ENCODE results near the gene PPIF.
A peak's percentile ranks its signal among the peaks of the same experiment; 100 is the strongest.

Gene PPIF

GRCh38 chr10:79356104-79356503 lies 8.8 kb downstream of the PPIF start:
- Histone ChIP-seq H3K4me1 (ENCODE audit: control extremely low read depth in 1 of 4, control insufficient read depth in 4 of 4, insufficient read depth in 4 of 4, low read length in 3 of 4) (peaks cover 9 to 57% (median 12%) of the 10 kb centered on the region in 4 experiments), H3K4me3 (ENCODE audit: control insufficient read depth in 1 of 7, extremely low read depth in 1 of 7, insufficient read depth in 4 of 7, low read depth in 2 of 7, low read length in 6 of 7) (peak overlapping the region in 1 of 7 experiments; percentile 2), H3K27ac (ENCODE audit: insufficient read depth in 1 of 2, low read depth in 1 of 2, low read length in 2 of 2, poor library complexity in 1 of 2, severe bottlenecking in 2 of 2) (no peak overlapping the region), H3K27me3 (replicated peaks in 2 of 5; ENCODE audit: control insufficient read depth in 4 of 5, insufficient read depth in 5 of 5, low read length in 4 of 5) (no peaks in the 10 kb centered on the region), H3K36me3 (ENCODE audit: control insufficient read depth in 4 of 4, insufficient read depth in 4 of 4, low read length in 3 of 4) (peaks cover 5 to 53% (median 39%) of the 10 kb centered on the region in 4 experiments), H3K9me3 (ENCODE audit: control extremely low read depth in 1 of 5, control insufficient read depth in 4 of 5, insufficient read depth in 2 of 5, low read depth in 1 of 5, low read length in 4 of 5) (no peaks in the 10 kb centered on the region)
- ChIA-PET POLR2A (no interaction called here), CTCF (interaction anchor here (1.2 to 1.6 kb wide), 3 partner anchors 9 to 18 kb away, joined by 4 to 8 read pairs (median 5); partner anchors contain the start of gene PPIF)
- peak; percentile 57 to 89 (median 85) for DNase-seq
- 36% methylated on average over 2 of the region's 5 CpGs for WGBS (ENCODE audit: insufficient coverage)

DNA sequence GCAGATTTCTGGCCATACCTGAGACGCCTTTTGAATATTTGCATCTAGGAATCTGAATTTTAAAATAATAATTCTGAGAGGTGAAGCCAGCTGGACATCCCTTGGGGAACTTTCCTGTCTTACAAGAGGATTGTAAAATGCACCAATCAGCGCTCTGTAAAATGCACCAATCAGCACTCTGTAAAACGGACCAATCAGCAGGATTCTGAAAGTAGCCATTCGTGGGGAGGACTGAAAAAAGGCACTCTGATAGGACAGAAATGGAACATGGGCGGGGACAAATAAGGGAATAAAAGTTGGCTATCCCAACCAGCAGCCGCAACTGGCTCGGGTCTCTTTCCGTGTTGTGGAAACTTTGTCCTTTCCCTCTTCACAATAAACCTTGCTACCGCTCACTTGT lies 9.9 kb downstream of the PPIF start:
- ChIA-PET CTCF (interaction anchor here (0.7 to 1.7 kb wide), 4 partner anchors 10 to 690 kb away, joined by 3 to 5 read pairs (median 4); partner anchors contain the start of gene PPIF), POLR2A (no interaction called here)
- Histone ChIP-seq H3K27me3 (replicated peaks in 2 of 5; ENCODE audit: control insufficient read depth in 4 of 5, insufficient read depth in 5 of 5, low read length in 4 of 5) (no peaks in the 10 kb centered on the region), H3K4me3 (ENCODE audit: control insufficient read depth in 1 of 7, extremely low read depth in 1 of 7, insufficient read depth in 4 of 7, low read depth in 2 of 7, low read length in 6 of 7) (no peak overlapping the region), H3K9me3 (ENCODE audit: control extremely low read depth in 1 of 5, control insufficient read depth in 4 of 5, insufficient read depth in 2 of 5, low read depth in 1 of 5, low read length in 4 of 5) (no peaks in the 10 kb centered on the region), H3K27ac (ENCODE audit: insufficient read depth in 1 of 2, low read depth in 1 of 2, low read length in 2 of 2, poor library complexity in 1 of 2, severe bottlenecking in 2 of 2) (no peak overlapping the region), H3K36me3 (ENCODE audit: control insufficient read depth in 4 of 4, insufficient read depth in 4 of 4, low read length in 3 of 4) (peaks cover 5 to 42% (median 29%) of the 10 kb centered on the region in 4 experiments), H3K4me1 (ENCODE audit: control extremely low read depth in 1 of 4, control insufficient read depth in 4 of 4, insufficient read depth in 4 of 4, low read length in 3 of 4) (peaks cover 9 to 54% (median 17%) of the 10 kb centered on the region in 4 experiments)
- no peak for DNase-seq
- 93% methylated on average over 9 of the region's 9 CpGs for WGBS (ENCODE audit: insufficient coverage)

DNA sequence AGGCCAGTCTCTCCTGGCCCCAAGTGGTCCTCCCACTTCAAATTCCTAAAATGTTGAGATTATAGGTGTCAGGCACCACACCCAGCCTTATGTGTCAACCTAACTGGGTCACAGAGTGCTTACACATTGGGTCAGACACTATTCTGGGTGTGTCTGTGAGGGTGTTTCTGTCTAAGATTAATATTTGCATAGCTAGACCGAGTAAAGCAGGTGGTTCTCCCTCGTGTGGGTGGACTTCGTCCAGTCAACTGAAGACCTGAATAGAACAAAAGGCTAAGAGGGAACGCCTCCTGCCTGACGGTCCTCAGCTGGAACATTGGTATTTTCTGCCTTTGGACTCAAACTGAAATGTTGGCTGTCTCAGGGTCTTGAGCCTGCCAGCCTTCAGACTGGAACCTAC lies 11.5 kb downstream of the PPIF start:
- no peak overlapping the region for H3K4me3 ChIP-seq (ENCODE audit: control insufficient read depth in 1 of 7, extremely low read depth in 1 of 7, insufficient read depth in 4 of 7, low read depth in 2 of 7, low read length in 6 of 7)
- POLR2A ChIA-PET: no interaction called here
- H3K4me1 ChIP-seq (ENCODE audit: control extremely low read depth in 1 of 4, control insufficient read depth in 4 of 4, insufficient read depth in 4 of 4, low read length in 3 of 4): peaks cover 7 to 38% (median 16%) of the 10 kb centered on the region in 4 experiments
- no peak overlapping the region for H3K27ac ChIP-seq (ENCODE audit: insufficient read depth in 1 of 2, low read depth in 1 of 2, low read length in 2 of 2, poor library complexity in 1 of 2, severe bottlenecking in 2 of 2)
- H3K36me3 ChIP-seq (ENCODE audit: control insufficient read depth in 4 of 4, insufficient read depth in 4 of 4, low read length in 3 of 4): peaks cover 2 to 26% (median 13%) of the 10 kb centered on the region in 4 experiments
- H3K9me3 ChIP-seq (ENCODE audit: control extremely low read depth in 1 of 5, control insufficient read depth in 4 of 5, insufficient read depth in 2 of 5, low read depth in 1 of 5, low read length in 4 of 5): no peaks in the 10 kb centered on the region
- WGBS (ENCODE audit: insufficient coverage): 96% methylated on average over 5 of the region's 5 CpGs
- CTCF ChIA-PET: interaction anchor here (0.8 to 3.2 kb wide), 7 partner anchors 10 to 113 kb away, joined by 3 to 14 read pairs (median 4); no protein-coding TSS in a partner anchor
- H3K27me3 ChIP-seq (replicated peaks in 2 of 5; ENCODE audit: control insufficient read depth in 4 of 5, insufficient read depth in 5 of 5, low read length in 4 of 5): no peaks in the 10 kb centered on the region
- no peak for DNase-seq

- peaks cover 0 to 15% (median 2%) of the 10 kb centered on the region in 4 experiments for H3K36me3 ChIP-seq (ENCODE audit: control insufficient read depth in 4 of 4, insufficient read depth in 4 of 4, low read length in 3 of 4)
- WGBS (ENCODE audit: insufficient coverage): 100% methylated on average over 5 of the region's 6 CpGs
- no peaks in the 10 kb centered on the region for H3K27me3 ChIP-seq (replicated peaks in 2 of 5; ENCODE audit: control insufficient read depth in 4 of 5, insufficient read depth in 5 of 5, low read length in 4 of 5)
- H3K4me1 ChIP-seq (ENCODE audit: control extremely low read depth in 1 of 4, control insufficient read depth in 4 of 4, insufficient read depth in 4 of 4, low read length in 3 of 4): peaks cover 2 to 26% (median 16%) of the 10 kb centered on the region in 4 experiments
- no peaks in the 10 kb centered on the region for H3K9me3 ChIP-seq (ENCODE audit: control extremely low read depth in 1 of 5, control insufficient read depth in 4 of 5, insufficient read depth in 2 of 5, low read depth in 1 of 5, low read length in 4 of 5)
- no peak overlapping the region for H3K4me3 ChIP-seq (ENCODE audit: control insufficient read depth in 1 of 7, extremely low read depth in 1 of 7, insufficient read depth in 4 of 7, low read depth in 2 of 7, low read length in 6 of 7)
- ChIA-PET POLR2A (no interaction called here), CTCF (interaction anchor here (1.0 to 3.2 kb wide), 4 partner anchors 12 to 116 kb away, joined by 3 to 14 read pairs (median 4); no protein-coding TSS in a partner anchor)
- DNase-seq: no peak
- H3K27ac ChIP-seq (ENCODE audit: insufficient read depth in 1 of 2, low read depth in 1 of 2, low read length in 2 of 2, poor library complexity in 1 of 2, severe bottlenecking in 2 of 2): no peak overlapping the region
Observed at GRCh38 chr10:79359816-79360498, 12.7 kb downstream of the PPIF start.

GRCh38 chr10:79360499-79361342 lies 13.5 kb downstream of the PPIF start:
- H3K4me1 ChIP-seq (ENCODE audit: control extremely low read depth in 1 of 4, control insufficient read depth in 4 of 4, insufficient read depth in 4 of 4, low read length in 3 of 4): peaks cover 0 to 19% (median 13%) of the 10 kb centered on the region in 4 experiments
- no peak overlapping the region for H3K27ac ChIP-seq (ENCODE audit: insufficient read depth in 1 of 2, low read depth in 1 of 2, low read length in 2 of 2, poor library complexity in 1 of 2, severe bottlenecking in 2 of 2)
- POLR2A ChIA-PET: no interaction called here
- WGBS (ENCODE audit: insufficient coverage): 100% methylated on average over 3 of the region's 5 CpGs
- CTCF ChIA-PET: interaction anchor here (1.0 to 3.2 kb wide), 4 partner anchors 10 to 115 kb away, joined by 3 to 14 read pairs (median 4); no protein-coding TSS in a partner anchor
- H3K4me3 ChIP-seq (ENCODE audit: control insufficient read depth in 1 of 7, extremely low read depth in 1 of 7, insufficient read depth in 4 of 7, low read depth in 2 of 7, low read length in 6 of 7): no peak overlapping the region
- no peaks in the 10 kb centered on the region for H3K9me3 ChIP-seq (ENCODE audit: control extremely low read depth in 1 of 5, control insufficient read depth in 4 of 5, insufficient read depth in 2 of 5, low read depth in 1 of 5, low read length in 4 of 5)
- no peaks in the 10 kb centered on the region for H3K27me3 ChIP-seq (replicated peaks in 2 of 5; ENCODE audit: control insufficient read depth in 4 of 5, insufficient read depth in 5 of 5, low read length in 4 of 5)
- peaks cover 0 to 7% (median 0%) of the 10 kb centered on the region in 4 experiments for H3K36me3 ChIP-seq (ENCODE audit: control insufficient read depth in 4 of 4, insufficient read depth in 4 of 4, low read length in 3 of 4)
- DNase-seq: no peak

- DNase-seq: peak in 2 of 3 donors; percentile 58 to 68
- Histone ChIP-seq H3K4me3 (ENCODE audit: control insufficient read depth in 1 of 7, extremely low read depth in 1 of 7, insufficient read depth in 4 of 7, low read depth in 2 of 7, low read length in 6 of 7) (peak overlapping the region in 1 of 7 experiments; percentile 36), H3K27me3 (replicated peaks in 2 of 5; ENCODE audit: control insufficient read depth in 4 of 5, insufficient read depth in 5 of 5, low read length in 4 of 5) (no peaks in the 10 kb centered on the region), H3K27ac (ENCODE audit: insufficient read depth in 1 of 2, low read depth in 1 of 2, low read length in 2 of 2, poor library complexity in 1 of 2, severe bottlenecking in 2 of 2) (no peak overlapping the region), H3K4me1 (ENCODE audit: control extremely low read depth in 1 of 4, control insufficient read depth in 4 of 4, insufficient read depth in 4 of 4, low read length in 3 of 4) (peaks cover 0 to 9% (median 4%) of the 10 kb centered on the region in 4 experiments), H3K9me3 (ENCODE audit: control extremely low read depth in 1 of 5, control insufficient read depth in 4 of 5, insufficient read depth in 2 of 5, low read depth in 1 of 5, low read length in 4 of 5) (no peaks in the 10 kb centered on the region), H3K36me3 (ENCODE audit: control insufficient read depth in 4 of 4, insufficient read depth in 4 of 4, low read length in 3 of 4) (peaks cover 0 to 5% (median 0%) of the 10 kb centered on the region in 4 experiments)
- WGBS (ENCODE audit: insufficient coverage): no CpG with 5 or more reads among the region's 4 CpGs
- POLR2A ChIA-PET: no interaction called here
- CTCF ChIA-PET: interaction anchor here (1.1 to 3.2 kb wide), 2 partner anchors 11 to 12 kb away, joined by 3 to 14 read pairs; no protein-coding TSS in a partner anchor
Observed at GRCh38 chr10:79361726-79362397, 14.6 kb downstream of the PPIF start.
